MCF 10A (cell line): ENCODE data around the gene GALNT5. TPM values are rescaled to one million over a fixed set of nuclear protein-coding genes. Genes with fewer than 3 reads are reported as not detected.
"Not testable (repeated sequence)": the region's sequence is repeated elsewhere in the genome, so short reads cannot be mapped to it uniquely, and the experiment has no call there.

Source experiments
- BruUV-seq: library from RNA; stranded (reverse); fragments of 400-500 nt; replicated peaks from 2 replicates; lab custom pipeline; 2021; lab: Mats Ljungman, UMichigan
- CTCF ChIA-PET: fragments of 300-600 bp; sonication (Branson Sonifier 250); formaldehyde crosslinking; extraction: SDS; loops from one replicate; lab custom pipeline; 2021; ENCODE audit warnings: antibody characterized with exemption, inconsistent platforms; lab: Yijun Ruan, JAX
- POLR2A ChIA-PET: fragments of 300-600, 350-650 bp; sonication (Branson Sonifier 250); formaldehyde crosslinking; extraction: SDS; loops from one replicate; lab custom pipeline; 2020; ENCODE audit warnings: antibody characterized with exemption, inconsistent platforms; lab: Yijun Ruan, JAX
- DNase-seq: peaks from one replicate; pipeline ENCODE4 v3.0.0-alpha.2; 2018; ENCODE audit not compliant: unreplicated experiment
- H3K27ac Mint-ChIP-seq: one replicate; pipeline ENCODE4 v1.8.0; 2022; ENCODE audit warnings: mild to moderate bottlenecking, low read depth, mixed read lengths; ENCODE audit not compliant: unreplicated experiment
- H3K27me3 Mint-ChIP-seq: one replicate; pipeline ENCODE4 v1.8.0; 2022; ENCODE audit warnings: mixed read lengths; ENCODE audit not compliant: insufficient read depth, unreplicated experiment
- H3K36me3 Mint-ChIP-seq: one replicate; pipeline ENCODE4 v1.8.0; 2022; ENCODE audit warnings: mild to moderate bottlenecking, moderate library complexity, mixed read lengths; ENCODE audit not compliant: insufficient read depth, unreplicated experiment
- H3K4me1 Mint-ChIP-seq: one replicate; pipeline ENCODE4 v1.8.0; 2022; ENCODE audit warnings: mixed read lengths; ENCODE audit not compliant: insufficient read depth, unreplicated experiment
- H3K4me3 Mint-ChIP-seq: one replicate; pipeline ENCODE4 v1.8.0; 2022; ENCODE audit warnings: mild to moderate bottlenecking, moderate library complexity, mixed read lengths; ENCODE audit not compliant: unreplicated experiment
- H3K9me3 Mint-ChIP-seq: one replicate; pipeline ENCODE4 v1.8.0; 2022; ENCODE audit warnings: mixed read lengths; ENCODE audit not compliant: unreplicated experiment
- CTCF ChIP-seq: fragments of 200-600 bp; IDR thresholded peaks from one replicate; pipeline ENCODE4 v1.8.0; 2022; ENCODE audit warnings: antibody characterized with exemption, mild to moderate bottlenecking; ENCODE audit not compliant: unreplicated experiment
- intact Hi-C: fragments of 100-400 bp; cut with micrococcal nuclease; formaldehyde crosslinking; loops from 2 replicates; pipeline ENCODE4 v1.14.1; 2022
- total RNA-seq: library from RNA; stranded (reverse); gene quantifications from 2 replicates; pipeline ENCODE4 v1.2.3, GENCODE V29; 2022

Gene GALNT5
- total RNA-seq, 1 experiment from 2014 or later, result not detected

DNA sequence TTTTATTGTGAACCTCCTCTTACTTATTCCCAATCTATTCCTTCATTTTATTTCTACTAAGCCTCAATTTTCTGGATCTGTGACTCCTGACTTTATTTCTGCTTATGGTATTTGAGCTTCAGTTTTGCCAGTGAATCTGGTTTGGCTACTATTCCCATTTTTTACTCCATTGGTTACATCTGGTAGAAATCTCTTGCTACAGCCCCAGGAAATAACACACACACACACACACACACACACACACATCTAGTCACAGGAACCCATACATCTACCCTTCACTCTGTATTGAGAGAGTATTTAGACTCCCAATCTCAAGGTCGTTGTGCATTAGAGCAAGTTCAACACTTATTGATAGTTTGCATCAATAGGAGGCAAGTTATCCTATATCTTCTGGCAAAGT lies 37.0 kb upstream of the GALNT5 start:
- TF ChIP-seq CTCF, result no peak
- H3K27me3 Mint-ChIP-seq, result no peaks in the 10 kb centered on the region
- H3K36me3 Mint-ChIP-seq, result no peaks in the 10 kb centered on the region
- no TSS peak for BruUV-seq
- H3K4me3 Mint-ChIP-seq, result no peak overlapping the region
- ChIA-PET CTCF (interaction anchor here (0.7 kb wide), 1 partner anchor 118 kb away, joined by 3 read pairs; no protein-coding TSS in a partner anchor), POLR2A (no interaction called here)
- no peaks in the 10 kb centered on the region for H3K4me1 Mint-ChIP-seq
- no peak overlapping the region for H3K27ac Mint-ChIP-seq
- H3K9me3 Mint-ChIP-seq, result no peaks in the 10 kb centered on the region
- no peak for DNase-seq
- intact Hi-C loops, result no loop called here

DNA sequence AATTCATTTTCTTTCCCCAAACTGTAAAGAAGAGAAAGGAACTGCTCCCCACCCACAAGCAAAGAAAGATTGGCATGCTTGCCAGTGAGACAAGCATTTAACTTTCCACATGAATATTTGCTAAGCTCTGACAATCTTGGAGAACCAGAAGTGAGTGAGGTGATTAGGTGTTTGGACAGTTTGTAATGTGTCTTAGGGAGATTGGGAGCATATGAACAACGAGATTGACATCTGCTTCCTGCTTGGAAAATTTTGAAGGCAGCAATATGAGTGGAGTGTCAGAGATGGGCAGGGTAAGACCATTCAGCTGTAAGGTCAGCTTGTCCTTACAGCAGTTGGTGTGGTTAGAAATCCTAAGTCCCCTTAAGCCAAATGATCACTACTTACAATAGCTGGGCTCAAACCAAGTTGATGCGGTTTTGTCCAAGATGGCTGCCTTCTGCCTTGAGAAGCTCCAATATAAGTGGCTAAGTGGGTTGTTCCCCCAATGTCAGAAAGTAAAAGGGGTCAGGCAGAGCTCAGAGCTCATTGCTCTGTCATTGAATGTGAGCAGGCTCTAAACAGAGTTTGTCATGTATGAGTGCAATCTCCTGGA lies 36.0 kb upstream of the GALNT5 start:
- intact Hi-C loops, result no loop called here
- H3K4me1 Mint-ChIP-seq, result no peaks in the 10 kb centered on the region
- no TSS peak for BruUV-seq
- no peak for DNase-seq
- ChIA-PET POLR2A (interaction anchor here (0.5 kb wide), 1 partner anchor 105 kb away, joined by 4 read pairs; no protein-coding TSS in a partner anchor), CTCF (interaction anchor here (0.6 to 0.8 kb wide), 2 partner anchors 26 to 880 kb away, joined by 3 read pairs; no protein-coding TSS in a partner anchor)
- H3K4me3 Mint-ChIP-seq, result no peak overlapping the region
- no peak overlapping the region for H3K27ac Mint-ChIP-seq
- H3K36me3 Mint-ChIP-seq, result no peaks in the 10 kb centered on the region
- no peaks in the 10 kb centered on the region for H3K27me3 Mint-ChIP-seq
- H3K9me3 Mint-ChIP-seq, result no peaks in the 10 kb centered on the region
- no peak for TF ChIP-seq CTCF

DNA sequence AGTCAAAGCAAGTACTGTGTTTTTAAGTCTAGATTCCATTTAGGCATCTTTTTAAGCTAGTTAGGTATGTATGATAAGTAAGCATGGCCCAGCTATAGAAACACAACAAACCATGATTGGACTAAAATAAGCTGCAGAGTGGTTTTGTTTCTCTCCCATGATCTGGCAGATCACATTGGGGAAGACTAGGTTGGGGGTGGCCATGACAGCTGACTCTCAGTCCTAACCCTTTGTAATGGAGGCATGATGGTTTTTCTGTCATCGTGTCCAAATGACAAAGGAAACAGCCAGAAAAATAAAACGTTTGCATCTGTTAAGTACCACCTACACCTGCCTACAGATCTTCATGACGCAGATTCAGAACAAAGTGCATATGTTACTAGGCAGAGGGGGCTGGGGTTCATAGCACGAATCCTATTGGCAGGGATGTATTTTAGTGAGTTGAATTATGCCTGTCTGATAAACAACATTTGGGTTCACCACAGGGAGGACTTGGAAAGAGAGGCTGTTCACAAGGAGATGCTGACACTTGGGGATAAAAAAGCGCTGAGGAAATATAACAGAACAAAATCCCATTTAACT lies 33.8 kb upstream of the GALNT5 start:
- TF ChIP-seq CTCF, result no peak
- H3K27me3 Mint-ChIP-seq, result no peaks in the 10 kb centered on the region
- POLR2A ChIA-PET, result no interaction called here
- no peaks in the 10 kb centered on the region for H3K9me3 Mint-ChIP-seq
- no peak overlapping the region for H3K4me3 Mint-ChIP-seq
- no peaks in the 10 kb centered on the region for H3K36me3 Mint-ChIP-seq
- intact Hi-C loops, result no loop called here
- H3K27ac Mint-ChIP-seq, result no peak overlapping the region
- no peak for DNase-seq
- CTCF ChIA-PET, result no interaction called here
- no TSS peak for BruUV-seq
- H3K4me1 Mint-ChIP-seq, result no peaks in the 10 kb centered on the region

DNA sequence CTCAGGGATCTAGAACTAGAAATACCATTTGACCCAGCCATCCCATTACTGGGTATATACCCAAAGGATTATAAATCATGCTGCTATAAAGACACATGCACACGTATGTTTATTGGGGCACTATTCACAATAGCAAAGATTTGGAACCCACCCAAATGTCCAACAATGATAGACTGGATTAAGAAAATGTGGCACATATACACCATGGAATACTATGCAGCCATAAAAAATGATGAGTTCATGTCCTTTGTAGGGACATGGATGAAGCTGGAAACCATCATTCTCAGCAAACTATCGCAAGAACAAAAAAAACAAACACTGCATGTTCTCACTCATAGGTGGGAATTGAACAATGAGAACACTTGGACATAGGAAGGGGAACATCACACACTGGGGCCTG lies 33.1 kb upstream of the GALNT5 start:
- BruUV-seq, POLR2A ChIA-PET, H3K4me1 Mint-ChIP-seq, H3K27me3 Mint-ChIP-seq, H3K9me3 Mint-ChIP-seq, DNase-seq, H3K36me3 Mint-ChIP-seq, H3K27ac Mint-ChIP-seq, H3K4me3 Mint-ChIP-seq, intact Hi-C loops: not testable (repeated sequence)
- CTCF ChIA-PET, result interaction anchor here (1.0 kb wide), 1 partner anchor 103 kb away, joined by 3 read pairs; no protein-coding TSS in a partner anchor
